G401.6 (cell line): ENCODE results near the gene GREB1L.
"Not testable (repeated sequence)": the region's sequence is repeated elsewhere in the genome, so short reads cannot be mapped to it uniquely, and the experiment has no call there.

Source experiments
- FAIRE-seq: peaks from 2 replicates; lab custom pipeline; 2012; peaks lifted over from hg19 to GRCh38; lab: Jason Lieb, UNC

Gene GREB1L

GRCh38 chr18:21242141-21242779, at the start of gene GREB1L:
GREB1L (plus strand) TSS chr18:21242232; CDS start chr18:21383519, 141,287 bp downstream.
- FAIRE-seq: no peak

DNA sequence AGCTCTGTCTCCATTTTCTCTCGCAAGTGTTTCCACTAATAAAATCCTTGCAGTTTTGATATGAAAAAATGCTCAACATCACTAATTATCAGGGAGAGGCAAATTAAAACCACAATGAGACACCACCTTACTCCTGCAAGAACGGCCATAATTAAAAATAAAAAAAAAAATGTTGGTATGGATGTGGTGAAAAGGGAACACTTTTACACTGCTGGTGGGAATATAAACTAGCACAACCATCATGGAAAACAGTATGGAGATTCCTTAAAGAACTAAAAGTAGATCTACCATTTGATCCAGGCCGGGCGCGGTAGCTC, 49.8 kb upstream of the GREB1L start:
- FAIRE-seq: no peak

DNA sequence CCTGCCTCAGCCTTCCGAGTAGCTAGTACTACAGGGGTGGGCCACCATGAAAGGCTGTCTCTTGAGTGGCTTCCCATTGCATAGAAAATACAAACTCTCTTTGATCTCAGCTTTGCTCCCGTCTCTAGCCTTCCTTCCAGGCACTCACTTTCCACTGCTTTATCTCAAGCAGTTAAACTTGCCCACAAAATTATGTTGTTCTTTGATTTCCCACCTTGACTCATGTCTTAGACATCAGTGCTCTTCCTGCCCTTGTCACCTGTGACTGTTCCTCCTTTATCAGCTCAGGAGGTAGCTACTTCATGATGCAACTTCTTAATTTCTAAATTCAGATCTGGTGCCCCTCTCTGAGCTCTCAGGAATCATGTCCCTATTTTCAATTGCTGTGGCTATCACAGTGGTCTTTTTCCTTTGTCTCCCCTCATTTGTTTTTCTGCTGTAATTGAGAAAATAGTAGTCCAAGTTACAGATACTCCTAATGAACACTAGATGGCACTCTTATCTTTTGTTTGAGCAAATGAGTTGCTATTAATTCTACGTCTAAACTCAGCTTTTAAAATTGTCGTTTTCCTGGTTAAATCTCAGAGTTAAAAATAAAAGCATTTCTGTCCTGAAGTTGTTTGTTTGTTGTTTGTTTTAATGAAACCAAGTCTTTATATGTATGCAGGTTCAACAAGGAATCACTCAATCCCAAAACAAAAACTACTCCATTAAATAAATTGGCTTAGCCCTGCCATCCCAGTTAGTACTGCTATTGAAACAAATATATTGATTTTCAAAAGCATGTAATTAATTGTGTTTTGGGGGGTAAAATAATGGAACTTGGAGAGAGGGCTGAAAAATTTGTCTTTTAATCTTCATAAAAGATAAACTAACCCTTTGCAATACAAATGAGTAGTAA, 46.9 kb upstream of the GREB1L start:
- peak; percentile 98 for FAIRE-seq

DNA sequence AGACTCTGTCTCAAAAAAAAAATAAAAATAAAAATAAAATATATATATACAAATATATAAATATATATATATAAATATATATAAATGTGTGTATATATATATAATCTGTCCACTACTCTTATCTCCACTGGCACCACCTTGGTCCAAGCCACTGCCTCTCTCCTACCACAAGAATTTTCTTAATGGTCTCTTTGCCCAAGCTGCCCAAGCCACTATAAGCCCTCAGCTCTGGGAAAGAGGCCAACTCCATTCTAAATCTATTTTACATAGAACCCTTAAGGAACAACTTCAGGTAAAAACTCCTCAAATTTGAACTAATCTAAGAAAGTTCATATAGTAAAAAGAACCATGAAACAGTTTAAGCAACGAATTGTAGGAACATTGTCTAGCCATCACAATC, 45.6 kb upstream of the GREB1L start:
- FAIRE-seq: no peak

- no peak for FAIRE-seq
Observed at GRCh38 chr18:21203126-21203525, 38.9 kb upstream of the GREB1L start.

- no peak for FAIRE-seq
Observed at GRCh38 chr18:21203542-21204241, 38.3 kb upstream of the GREB1L start.

GRCh38 chr18:21205695-21206094, 36.3 kb upstream of the GREB1L start:
- FAIRE-seq: no peak

DNA sequence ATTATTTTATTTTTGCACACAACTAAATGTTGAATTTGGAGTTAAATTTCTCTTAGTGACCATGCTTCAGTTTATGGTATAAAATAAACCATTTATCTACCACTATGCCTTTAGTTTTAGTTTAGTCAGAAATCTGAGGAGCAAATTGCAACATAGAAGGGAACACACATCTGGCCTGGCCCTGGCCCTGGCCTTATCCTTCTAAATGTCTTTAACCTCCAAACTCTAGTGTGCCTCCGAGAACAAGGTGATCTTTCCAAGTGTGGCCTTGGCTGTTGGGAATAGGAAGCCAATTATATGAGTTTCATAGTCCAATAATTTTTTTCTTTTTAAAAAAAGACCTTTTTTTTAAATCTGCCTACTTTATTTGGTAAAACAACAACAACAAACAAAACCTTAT, 31.8 kb upstream of the GREB1L start:
- no peak for FAIRE-seq

GRCh38 chr18:21210784-21211183, 31.2 kb upstream of the GREB1L start:
- no peak for FAIRE-seq

DNA sequence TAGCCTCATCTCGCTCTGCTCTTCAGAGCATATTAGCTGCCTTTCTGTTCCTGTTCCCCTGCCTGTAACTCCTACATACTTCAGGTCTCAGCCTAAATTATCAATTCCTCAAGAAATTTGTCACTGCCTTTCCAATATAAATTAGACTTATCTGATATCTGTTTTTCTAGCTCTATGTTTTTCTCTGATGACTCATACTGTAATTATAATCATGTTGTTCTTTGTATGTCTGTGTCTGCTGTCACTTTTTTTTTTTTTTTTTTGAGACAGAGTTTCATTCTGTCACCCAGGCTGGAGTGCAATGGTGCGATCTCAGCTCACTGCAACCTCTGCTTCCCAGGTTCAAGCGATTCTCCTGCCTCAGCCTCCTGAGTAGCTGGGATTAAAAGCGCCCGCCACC, 27.6 kb upstream of the GREB1L start:
- FAIRE-seq: not testable (repeated sequence)

- FAIRE-seq: no peak
Observed at GRCh38 chr18:21215490-21215889, 26.5 kb upstream of the GREB1L start.

- FAIRE-seq: no peak
Observed at GRCh38 chr18:21218862-21219261, 23.2 kb upstream of the GREB1L start.

DNA sequence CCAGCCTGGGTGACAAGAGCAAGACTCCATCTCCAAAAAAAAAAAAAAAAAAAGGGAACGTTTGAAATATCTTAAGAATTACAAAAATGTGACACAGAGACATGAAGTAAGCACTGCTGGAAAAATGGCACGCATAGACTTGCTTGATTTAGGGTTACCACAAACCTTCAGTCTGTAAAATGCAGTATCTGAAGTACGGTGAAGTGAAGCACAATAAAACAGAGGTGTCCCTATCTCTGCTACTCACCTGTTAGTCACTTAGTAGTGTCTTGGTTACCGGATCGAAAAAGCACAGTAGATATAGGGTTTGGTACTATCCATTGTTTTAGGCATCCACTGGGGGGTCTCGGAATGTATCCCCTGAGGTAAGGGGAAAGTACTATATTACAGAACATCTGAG, 11.6 kb upstream of the GREB1L start:
- no peak for FAIRE-seq

- FAIRE-seq: no peak
Observed at GRCh38 chr18:21241301-21242048, 557 bp upstream of the GREB1L start.

GRCh38 chr18:21242780-21243401, 859 bp downstream of the GREB1L start:
- FAIRE-seq: no peak

- no peak for FAIRE-seq
Observed at GRCh38 chr18:21254576-21254975, 12.5 kb downstream of the GREB1L start.

GRCh38 chr18:21255211-21255610, 13.2 kb downstream of the GREB1L start:
- FAIRE-seq: no peak

DNA sequence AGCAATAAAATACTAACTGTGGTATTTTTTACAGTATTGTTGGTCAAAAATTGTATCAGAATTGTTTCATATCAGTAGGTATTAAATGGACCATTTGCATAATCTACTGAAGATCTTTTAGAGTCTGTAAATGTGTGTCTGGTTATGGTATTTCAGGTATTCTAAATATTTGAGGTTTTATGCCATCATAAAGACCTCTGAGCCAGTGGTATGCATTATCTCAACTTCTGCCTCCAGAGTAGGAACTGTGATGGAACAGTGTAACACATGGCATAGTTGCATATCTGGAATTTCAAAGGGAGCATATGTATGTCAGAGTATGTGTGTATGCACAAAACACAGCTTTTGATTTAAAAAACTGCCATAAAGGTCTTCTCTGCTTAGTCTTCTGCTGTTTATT, 15.4 kb downstream of the GREB1L start:
- no peak for FAIRE-seq

DNA sequence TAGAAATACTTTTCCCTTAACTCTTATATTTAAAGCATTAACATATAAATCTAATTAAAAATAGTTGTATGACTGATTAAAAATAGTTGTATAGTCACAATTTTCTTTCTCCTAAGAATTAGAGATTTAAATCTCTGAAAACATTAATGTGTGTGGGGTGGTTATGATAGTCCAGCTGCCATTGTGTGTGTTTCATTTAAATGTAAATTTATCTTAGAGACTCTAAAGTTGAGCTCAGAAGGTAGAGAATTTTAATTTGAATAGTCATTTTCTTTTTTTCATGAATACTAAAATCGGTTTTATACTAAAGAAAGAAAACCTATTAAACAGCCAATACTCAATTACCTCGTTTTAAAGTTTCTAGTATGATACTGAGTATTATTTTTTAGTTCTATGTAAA, 18.6 kb downstream of the GREB1L start:
- FAIRE-seq: no peak

DNA sequence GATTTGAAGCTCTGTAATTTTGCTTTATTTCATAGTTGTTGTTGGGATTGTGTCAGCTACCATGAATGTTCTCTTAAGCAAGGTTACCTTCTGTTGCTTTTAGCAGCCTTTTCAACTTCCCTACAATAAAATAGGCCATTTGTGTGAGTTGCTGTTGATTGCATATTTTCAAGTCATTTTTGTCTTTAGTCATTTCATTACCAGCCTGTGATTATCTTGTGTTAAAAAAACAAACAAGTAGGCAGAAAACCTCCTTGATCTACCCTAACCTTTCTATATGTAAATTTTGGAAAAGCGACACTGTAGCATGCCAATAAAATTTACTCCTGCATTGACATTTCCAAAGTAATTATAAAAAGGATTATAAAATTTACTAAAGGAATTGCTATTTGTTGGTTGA, 19.3 kb downstream of the GREB1L start:
- FAIRE-seq: peak; percentile 27

DNA sequence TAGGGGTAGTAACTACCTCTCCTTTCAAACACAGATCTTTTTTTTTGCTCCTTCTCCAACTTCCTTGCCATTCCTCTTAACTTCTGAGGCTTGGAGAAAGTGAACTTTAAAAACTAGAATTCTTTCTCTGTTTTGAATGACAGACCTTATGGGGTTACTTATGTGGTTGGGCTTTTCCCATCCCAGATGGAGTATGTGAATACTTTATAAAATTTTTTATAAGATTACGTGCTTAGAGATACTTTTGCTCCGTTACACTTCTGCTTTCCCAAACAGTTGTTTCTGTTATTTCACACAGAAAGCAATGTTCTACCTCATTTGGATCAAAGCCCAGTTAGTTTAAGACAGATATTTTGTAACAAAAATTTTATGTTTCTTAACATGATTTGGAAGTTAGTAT, 20.2 kb downstream of the GREB1L start:
- FAIRE-seq: peak; percentile 75

DNA sequence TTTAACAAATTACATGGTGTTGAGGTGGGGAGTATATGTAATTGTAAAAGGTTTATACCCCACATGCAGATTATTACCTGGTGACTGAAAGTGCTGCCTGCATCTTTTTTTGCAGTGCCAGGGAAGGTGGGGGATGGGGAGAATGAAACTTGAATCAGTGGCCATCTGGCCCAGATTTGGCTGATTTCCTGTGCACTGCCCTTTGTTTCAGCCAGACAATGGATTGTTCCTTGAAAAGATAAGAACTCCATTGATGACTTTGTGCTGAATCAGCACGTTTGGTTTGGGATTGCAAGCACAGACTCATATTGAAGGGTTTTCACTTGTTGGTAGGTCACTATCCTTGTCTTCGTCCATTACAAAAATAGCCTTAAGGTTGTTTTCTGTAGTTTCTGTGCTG, 20.9 kb downstream of the GREB1L start:
- no peak for FAIRE-seq
